ENCODE results near the gene ZNF512B.
A peak's percentile ranks its signal among the peaks of the same experiment; 100 is the strongest.

Gene ZNF512B

GRCh38 chr20:63950701-63951397, 18.9 kb downstream of the ZNF512B start:
- Mint-ChIP-seq H3K27me3 (no peaks in the 10 kb centered on the region), H3K4me3 (no peak overlapping the region), H3K9me3 (no peaks in the 10 kb centered on the region), H3K4me1 (peaks cover 83% of the 10 kb centered on the region), H3K27ac (no peak overlapping the region)
- DNase-seq (no peak), ATAC-seq (no peak)

GRCh38 chr20:63947638-63948456, 21.9 kb downstream of the ZNF512B start:
- H3K27me3 Mint-ChIP-seq, result no peaks in the 10 kb centered on the region

GRCh38 chr20:63946986-63947637, 22.6 kb downstream of the ZNF512B start:
- Mint-ChIP-seq H3K27me3 (no peaks in the 10 kb centered on the region), H3K4me1 (peaks cover 65% of the 10 kb centered on the region)

More at GRCh38 chr20:63947638-63948456, 21.9 kb downstream of the ZNF512B start:
- Mint-ChIP-seq H3K9me3 (no peaks in the 10 kb centered on the region), H3K4me1 (peaks cover 66% of the 10 kb centered on the region), H3K27ac (peak overlapping the region; percentile 48 to 98), H3K4me3 (peak overlapping the region; percentile 80 to 87)
- ATAC-seq, result peak; percentile 69
- peak in 1 of 2 donors; percentile 54 for DNase-seq

GRCh38 chr20:63945921-63946920, 23.5 kb downstream of the ZNF512B start:
- ATAC-seq (no peak), DNase-seq (no peak)
- H3K4me1 Mint-ChIP-seq, result peaks cover 64% of the 10 kb centered on the region
- no peak overlapping the region for H3K4me3 Mint-ChIP-seq
- H3K27ac Mint-ChIP-seq, result peak overlapping the region in 1 of 2 donors; percentile 88
- no peaks in the 10 kb centered on the region for H3K27me3 Mint-ChIP-seq
- H3K9me3 Mint-ChIP-seq, result no peaks in the 10 kb centered on the region

More at GRCh38 chr20:63946986-63947637, 22.6 kb downstream of the ZNF512B start:
- Mint-ChIP-seq H3K4me3 (peak overlapping the region; percentile 80 to 87), H3K27ac (peak overlapping the region in 1 of 2 donors; percentile 84), H3K9me3 (no peaks in the 10 kb centered on the region)
- ATAC-seq (peak; percentile 2), DNase-seq (no peak)

GRCh38 chr20:63945031-63945658, 24.6 kb downstream of the ZNF512B start:
- Mint-ChIP-seq H3K9me3 (no peaks in the 10 kb centered on the region), H3K27ac (peak overlapping the region in 1 of 2 donors; percentile 88), H3K4me1 (peaks cover 67% of the 10 kb centered on the region), H3K27me3 (no peaks in the 10 kb centered on the region), H3K4me3 (no peak overlapping the region)
- no peak for ATAC-seq
- DNase-seq, result no peak

- ATAC-seq (no peak), DNase-seq (no peak)
- peak overlapping the region in 1 of 2 donors; percentile 94 for H3K27ac Mint-ChIP-seq
Measured at GRCh38 chr20:63944078-63944941, 25.4 kb downstream of the ZNF512B start.

GRCh38 chr20:63943808-63944077, 26.0 kb downstream of the ZNF512B start:
- Mint-ChIP-seq H3K4me3 (no peak overlapping the region), H3K4me1 (peaks cover 53% of the 10 kb centered on the region)

More at GRCh38 chr20:63944078-63944941, 25.4 kb downstream of the ZNF512B start:
- no peaks in the 10 kb centered on the region for H3K9me3 Mint-ChIP-seq
- no peaks in the 10 kb centered on the region for H3K27me3 Mint-ChIP-seq
- H3K4me1 Mint-ChIP-seq, result peaks cover 59% of the 10 kb centered on the region
- no peak overlapping the region for H3K4me3 Mint-ChIP-seq

GRCh38 chr20:63942969-63943807, 26.5 kb downstream of the ZNF512B start:
- no peak for ATAC-seq
- no peak for DNase-seq
- no peak overlapping the region for H3K4me3 Mint-ChIP-seq
- no peaks in the 10 kb centered on the region for H3K9me3 Mint-ChIP-seq
- H3K4me1 Mint-ChIP-seq, result peaks cover 47% of the 10 kb centered on the region
- peak overlapping the region in 1 of 2 donors; percentile 59 for H3K27ac Mint-ChIP-seq
- no peaks in the 10 kb centered on the region for H3K27me3 Mint-ChIP-seq

More at GRCh38 chr20:63943808-63944077, 26.0 kb downstream of the ZNF512B start:
- no peak for ATAC-seq
- Mint-ChIP-seq H3K9me3 (no peaks in the 10 kb centered on the region), H3K27ac (peak overlapping the region in 1 of 2 donors; percentile 94), H3K27me3 (no peaks in the 10 kb centered on the region)
- DNase-seq, result no peak

- DNase-seq (peak; percentile 48 to 64), ATAC-seq (no peak)
- H3K4me1 Mint-ChIP-seq, result peaks cover 39% of the 10 kb centered on the region
- H3K4me3 Mint-ChIP-seq, result peak overlapping the region in 1 of 2 donors; percentile 32
- H3K27me3 Mint-ChIP-seq, result no peaks in the 10 kb centered on the region
- no peaks in the 10 kb centered on the region for H3K9me3 Mint-ChIP-seq
- peak overlapping the region in 1 of 2 donors; percentile 60 for H3K27ac Mint-ChIP-seq
Measured at GRCh38 chr20:63942250-63942951, 27.3 kb downstream of the ZNF512B start.

GRCh38 chr20:63941282-63942081, 28.2 kb downstream of the ZNF512B start:
- Mint-ChIP-seq H3K9me3 (no peaks in the 10 kb centered on the region), H3K27ac (peak overlapping the region; percentile 59 to 81), H3K4me1 (peaks cover 32% of the 10 kb centered on the region), H3K4me3 (peak overlapping the region; percentile 47 to 51), H3K27me3 (no peaks in the 10 kb centered on the region)
- peak; percentile 85 for ATAC-seq
- DNase-seq, result peak; percentile 51 to 84

- peak overlapping the region in 1 of 2 donors; percentile 44 for H3K4me3 Mint-ChIP-seq
- ATAC-seq (no peak), DNase-seq (peak in 1 of 2 donors; percentile 17)
- H3K27me3 Mint-ChIP-seq, result no peaks in the 10 kb centered on the region
- H3K27ac Mint-ChIP-seq, result peak overlapping the region in 1 of 2 donors; percentile 59
- H3K4me1 Mint-ChIP-seq, result peaks cover 30% of the 10 kb centered on the region
- H3K9me3 Mint-ChIP-seq, result no peaks in the 10 kb centered on the region
Measured at GRCh38 chr20:63940472-63941266, 29.1 kb downstream of the ZNF512B start.
